Breast epithelium (tissue), 4 donors: ENCODE data around the gene HDAC4. TPM values are rescaled to one million over a fixed set of nuclear protein-coding genes. Genes with fewer than 3 reads are reported as not detected.

Experiments
- DNase-seq, 2 donors: peaks; one replicate each; pipeline ENCODE4 v3.0.0-alpha.2; 2019; ENCODE audit warnings: low spot score in 2 of 2
- H3K27ac ChIP-seq, 2 donors: fragments of 200-600 bp; sonication (generic) in 1 of 2; one replicate each; pipeline ENCODE4 v1.5.1; 2016 to 2019; ENCODE audit warnings: mild to moderate bottlenecking in 1 of 2
- H3K27me3 ChIP-seq, 2 donors: fragments of 200-600 bp; sonication (generic) in 1 of 2; one replicate each; pipeline versions ENCODE4 v1.5.1 to v1.6.0; 2017 to 2019; ENCODE audit warnings: control low read depth in 1 of 2, mild to moderate bottlenecking in 1 of 2
- H3K36me3 ChIP-seq: fragments of 200-600 bp; one replicate; pipeline ENCODE4 v1.5.1; 2019
- H3K4me1 ChIP-seq, 2 donors: fragments of 200-600 bp; sonication (generic); one replicate each; pipeline ENCODE4 v1.5.1; 2016 to 2019; ENCODE audit warnings: control low read depth in 1 of 2
- H3K4me3 ChIP-seq, 3 donors: fragments of 200-600 bp; sonication (generic); 1 replicate in 2 of 3; 2 replicates in 1 of 3; pipeline ENCODE4 v1.5.1; 2016 to 2019; ENCODE audit warnings: mild to moderate bottlenecking in 3 of 3, moderate library complexity in 2 of 3
- H3K9me3 ChIP-seq, 2 donors: fragments of 200-600 bp; sonication (generic) in 1 of 2; one replicate each; pipeline ENCODE4 v1.5.1; 2016 to 2019; ENCODE audit warnings: control low read depth in 1 of 2
- POLR2A ChIP-seq: fragments of 450-650 bp; IDR thresholded peaks from one replicate; pipeline ENCODE4 v1.6.1; 2016; ENCODE audit warnings: antibody characterized with exemption, mild to moderate bottlenecking, moderate library complexity
- POLR2AphosphoS5 ChIP-seq, 3 donors: sonication (generic); formaldehyde crosslinking; IDR thresholded peaks; one replicate each; pipeline ENCODE4 v1.6.1; 2017; ENCODE audit warnings: antibody characterized with exemption in 3 of 3
- intact Hi-C: fragments of 100-400 bp; cut with DNase I; formaldehyde crosslinking; loops from one replicate; pipeline ENCODE4 v1.15.1; 2023; ENCODE audit warnings: low total_unique reads
- total RNA-seq, 3 donors: library from RNA; depleted of rRNA; stranded (reverse); fragments of >200 nt; gene quantifications; one replicate each; pipeline ENCODE4 v1.1.0, GENCODE V29; 2016
- TF ChIP-seq, protein P1 (sequence below), 3 donors: fragments of 450-650 bp; IDR thresholded peaks; one replicate each; pipeline ENCODE4 v1.5.1; 2016 to 2017; ENCODE audit warnings: antibody characterized with exemption in 3 of 3, mild to moderate bottlenecking in 3 of 3, moderate library complexity in 3 of 3

HDAC4 gene
- total RNA-seq, 3 donors from 2014 or later, result 20.3 to 36.0 (median 32.8) TPM

- Histone ChIP-seq H3K36me3 (no peaks in the 10 kb centered on the region), H3K27ac (no peak overlapping the region), H3K4me3 (no peak overlapping the region), H3K9me3 (no peaks in the 10 kb centered on the region), H3K4me1 (peaks cover 8 to 12% of the 10 kb centered on the region in 2 donors), H3K27me3 (no peaks in the 10 kb centered on the region)
- no peak for TF ChIP-seq POLR2A
- no peak for TF ChIP-seq POLR2AphosphoS5 (IDR thresholded peaks at IDR 0.05)
- TF ChIP-seq, protein P1, sequence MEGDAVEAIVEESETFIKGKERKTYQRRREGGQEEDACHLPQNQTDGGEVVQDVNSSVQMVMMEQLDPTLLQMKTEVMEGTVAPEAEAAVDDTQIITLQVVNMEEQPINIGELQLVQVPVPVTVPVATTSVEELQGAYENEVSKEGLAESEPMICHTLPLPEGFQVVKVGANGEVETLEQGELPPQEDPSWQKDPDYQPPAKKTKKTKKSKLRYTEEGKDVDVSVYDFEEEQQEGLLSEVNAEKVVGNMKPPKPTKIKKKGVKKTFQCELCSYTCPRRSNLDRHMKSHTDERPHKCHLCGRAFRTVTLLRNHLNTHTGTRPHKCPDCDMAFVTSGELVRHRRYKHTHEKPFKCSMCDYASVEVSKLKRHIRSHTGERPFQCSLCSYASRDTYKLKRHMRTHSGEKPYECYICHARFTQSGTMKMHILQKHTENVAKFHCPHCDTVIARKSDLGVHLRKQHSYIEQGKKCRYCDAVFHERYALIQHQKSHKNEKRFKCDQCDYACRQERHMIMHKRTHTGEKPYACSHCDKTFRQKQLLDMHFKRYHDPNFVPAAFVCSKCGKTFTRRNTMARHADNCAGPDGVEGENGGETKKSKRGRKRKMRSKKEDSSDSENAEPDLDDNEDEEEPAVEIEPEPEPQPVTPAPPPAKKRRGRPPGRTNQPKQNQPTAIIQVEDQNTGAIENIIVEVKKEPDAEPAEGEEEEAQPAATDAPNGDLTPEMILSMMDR (IDR thresholded peaks at IDR 0.05), result no peak
- no peak for DNase-seq
- intact Hi-C loops, result no loop called here
Measured at GRCh38 chr2:239394978-239395377, 5.8 kb downstream of the HDAC4 start.

- no peak overlapping the region for H3K4me3 ChIP-seq
- no peak for DNase-seq
- H3K4me1 ChIP-seq, result peaks cover 8 to 12% of the 10 kb centered on the region in 2 donors
- H3K27me3 ChIP-seq, result no peaks in the 10 kb centered on the region
- no peaks in the 10 kb centered on the region for H3K36me3 ChIP-seq
- H3K9me3 ChIP-seq, result no peaks in the 10 kb centered on the region
- no peak for TF ChIP-seq POLR2AphosphoS5 (IDR thresholded peaks at IDR 0.05)
- TF ChIP-seq POLR2A, result no peak
- H3K27ac ChIP-seq, result no peak overlapping the region
- intact Hi-C loops, result no loop called here
Measured at GRCh38 chr2:239394346-239394945, 6.4 kb downstream of the HDAC4 start.

DNA sequence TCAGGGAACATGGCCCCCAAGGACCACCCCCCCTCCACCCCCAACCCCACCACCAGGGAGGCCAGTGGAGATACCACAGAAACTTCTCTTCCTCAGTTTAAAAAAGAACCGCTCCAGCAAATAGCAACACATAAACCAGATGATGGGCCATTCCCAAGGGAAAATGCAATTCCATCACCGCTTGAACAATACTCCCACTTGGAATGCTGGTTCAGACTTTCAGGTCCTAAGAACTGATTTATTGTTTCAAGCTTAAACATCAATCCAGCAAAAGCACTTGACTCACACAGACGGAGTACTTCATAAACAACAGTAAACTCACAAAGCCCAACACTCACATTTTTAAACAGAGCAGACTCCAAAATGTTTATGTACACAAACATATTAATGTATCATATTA lies 6.9 kb downstream of the HDAC4 start:
- no peak for TF ChIP-seq POLR2AphosphoS5 (IDR thresholded peaks at IDR 0.05)
- TF ChIP-seq, protein P1 (IDR thresholded peaks at IDR 0.05), result no peak
- H3K36me3 ChIP-seq, result no peaks in the 10 kb centered on the region
- H3K9me3 ChIP-seq, result no peaks in the 10 kb centered on the region
- H3K27me3 ChIP-seq, result no peaks in the 10 kb centered on the region
- H3K4me1 ChIP-seq, result peaks cover 8 to 9% of the 10 kb centered on the region in 2 donors
- no peak for DNase-seq
- intact Hi-C loops, result no loop called here
- no peak overlapping the region for H3K27ac ChIP-seq
- no peak overlapping the region for H3K4me3 ChIP-seq

DNA sequence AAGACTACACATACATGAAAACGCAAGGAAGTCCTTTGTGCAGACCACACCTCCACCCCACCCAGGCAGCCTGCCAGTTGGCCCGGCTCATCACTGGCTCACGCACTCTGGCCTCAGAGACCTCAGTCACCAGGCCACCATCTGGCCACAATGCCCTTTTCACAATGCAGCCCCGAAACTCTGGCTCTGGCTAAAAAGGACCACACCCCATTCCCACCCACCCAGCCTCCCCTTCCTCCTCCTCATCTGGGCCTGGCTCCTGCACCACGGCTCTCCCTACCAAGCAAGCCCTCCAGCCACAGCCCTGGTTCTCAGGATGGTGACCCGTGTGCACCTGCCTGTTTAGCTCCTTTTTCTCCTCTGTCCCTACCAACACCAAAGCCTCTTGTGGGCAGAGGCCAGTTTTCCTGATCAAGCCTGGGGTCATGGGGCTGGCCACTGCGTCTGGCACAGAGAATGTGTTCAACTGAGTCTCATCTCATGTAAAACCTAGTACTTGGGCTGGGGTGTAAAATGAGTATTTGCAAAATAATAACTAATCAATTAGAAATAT lies 7.4 kb downstream of the HDAC4 start:
- Histone ChIP-seq H3K27ac (no peak overlapping the region), H3K27me3 (no peaks in the 10 kb centered on the region), H3K9me3 (no peaks in the 10 kb centered on the region), H3K4me3 (no peak overlapping the region), H3K36me3 (no peaks in the 10 kb centered on the region), H3K4me1 (peaks cover 6 to 8% of the 10 kb centered on the region in 2 donors)
- no peak for TF ChIP-seq POLR2AphosphoS5 (IDR thresholded peaks at IDR 0.05)
- intact Hi-C loops, result no loop called here
- DNase-seq, result peak in 1 of 2 donors; percentile 51

- Histone ChIP-seq H3K4me3 (no peak overlapping the region), H3K36me3 (no peaks in the 10 kb centered on the region), H3K9me3 (no peaks in the 10 kb centered on the region), H3K27ac (no peak overlapping the region), H3K27me3 (no peaks in the 10 kb centered on the region), H3K4me1 (peaks cover 6 to 8% of the 10 kb centered on the region in 2 donors)
- TF ChIP-seq, protein P1 (IDR thresholded peaks at IDR 0.05), result no peak
- TF ChIP-seq POLR2A (no peak), POLR2AphosphoS5 (IDR thresholded peaks at IDR 0.05) (no peak)
- DNase-seq, result no peak
- intact Hi-C loops, result no loop called here
Measured at GRCh38 chr2:239392688-239393387, 8.0 kb downstream of the HDAC4 start.

- no peak for TF ChIP-seq POLR2A
- TF ChIP-seq, protein P1 (IDR thresholded peaks at IDR 0.05), result no peak
- no peak for TF ChIP-seq POLR2AphosphoS5 (IDR thresholded peaks at IDR 0.05)
- no peaks in the 10 kb centered on the region for H3K27me3 ChIP-seq
- intact Hi-C loops, result no loop called here
- H3K27ac ChIP-seq, result no peak overlapping the region
- H3K9me3 ChIP-seq, result no peaks in the 10 kb centered on the region
- peaks cover 6 to 8% of the 10 kb centered on the region in 2 donors for H3K4me1 ChIP-seq
- no peak for DNase-seq
- H3K4me3 ChIP-seq, result no peak overlapping the region
- H3K36me3 ChIP-seq, result no peaks in the 10 kb centered on the region
Measured at GRCh38 chr2:239392072-239392357, 8.8 kb downstream of the HDAC4 start.
